Stimulated activated CD4-positive, alpha-beta T cell treated with anti-CD3 and anti-CD28 coated beads, Interleukin-1b, Interleukin-23, amount 100 ng/mL, for 1 hour (primary cell): Measurements from ENCODE around the gene IPPK.

Experiments
- DNase-seq, 2 donors: peaks; one replicate each; pipeline ENCODE4 v3.0.0-alpha.2; 2020; ENCODE audit warnings: low read depth in 2 of 2

The IPPK gene

DNA sequence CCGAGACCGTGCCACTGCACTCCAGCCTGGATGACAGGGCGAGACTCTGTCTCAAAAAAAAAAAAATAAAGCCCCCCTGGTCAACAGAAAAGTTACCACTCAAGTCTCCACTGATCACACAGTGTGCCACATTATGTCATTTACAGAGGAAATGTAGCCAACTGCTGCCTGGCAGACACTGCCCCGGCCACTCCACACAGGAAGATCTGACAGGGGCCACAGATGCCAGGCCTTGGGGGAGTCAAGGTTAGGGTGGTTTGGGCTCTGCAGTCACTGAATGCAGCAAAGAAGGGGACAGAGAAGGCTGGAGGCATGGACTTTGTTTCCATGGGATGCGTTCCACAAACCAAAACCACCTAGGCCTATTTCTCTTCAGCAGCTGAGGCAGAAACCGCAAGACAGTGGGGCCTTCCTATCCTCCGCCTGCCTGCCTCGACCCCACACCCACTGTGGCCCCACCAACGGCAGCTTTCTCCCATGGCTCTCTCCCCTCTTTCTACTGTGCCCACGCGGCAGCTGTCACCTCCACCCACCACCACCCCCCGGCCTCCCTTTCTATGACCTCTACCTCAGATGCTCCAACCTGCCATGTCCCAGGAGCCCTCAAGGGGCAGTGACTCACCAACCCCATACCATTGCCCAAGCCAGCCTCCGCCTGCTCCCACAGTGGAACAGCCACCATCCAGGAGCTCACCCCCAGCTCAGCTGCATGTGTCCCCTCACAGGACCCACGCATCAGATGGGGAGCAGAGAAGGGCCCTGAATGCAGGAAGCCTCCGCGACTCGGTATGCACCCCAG is 12.4 kb downstream of the IPPK start:
- DNase-seq, result no peak

DNA sequence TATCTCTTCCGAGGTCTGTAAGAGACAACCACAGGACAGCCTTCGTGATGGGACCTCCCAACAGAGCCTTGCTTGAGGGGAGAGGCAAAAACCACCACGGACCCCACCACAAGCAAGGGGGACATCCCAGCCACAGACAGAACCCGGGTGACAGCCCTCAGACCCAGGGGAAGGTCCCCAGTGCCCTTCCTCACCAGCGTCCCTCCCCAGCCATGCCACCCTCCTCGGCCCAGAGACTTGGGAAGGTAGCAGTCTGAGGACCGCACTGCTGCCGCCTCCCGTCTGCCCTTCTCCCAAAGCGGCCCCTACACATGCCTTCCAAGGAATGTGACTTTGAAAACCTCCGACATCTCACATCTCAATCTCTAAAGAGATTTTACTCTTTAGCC is 13.4 kb downstream of the IPPK start:
- DNase-seq, result no peak

DNA sequence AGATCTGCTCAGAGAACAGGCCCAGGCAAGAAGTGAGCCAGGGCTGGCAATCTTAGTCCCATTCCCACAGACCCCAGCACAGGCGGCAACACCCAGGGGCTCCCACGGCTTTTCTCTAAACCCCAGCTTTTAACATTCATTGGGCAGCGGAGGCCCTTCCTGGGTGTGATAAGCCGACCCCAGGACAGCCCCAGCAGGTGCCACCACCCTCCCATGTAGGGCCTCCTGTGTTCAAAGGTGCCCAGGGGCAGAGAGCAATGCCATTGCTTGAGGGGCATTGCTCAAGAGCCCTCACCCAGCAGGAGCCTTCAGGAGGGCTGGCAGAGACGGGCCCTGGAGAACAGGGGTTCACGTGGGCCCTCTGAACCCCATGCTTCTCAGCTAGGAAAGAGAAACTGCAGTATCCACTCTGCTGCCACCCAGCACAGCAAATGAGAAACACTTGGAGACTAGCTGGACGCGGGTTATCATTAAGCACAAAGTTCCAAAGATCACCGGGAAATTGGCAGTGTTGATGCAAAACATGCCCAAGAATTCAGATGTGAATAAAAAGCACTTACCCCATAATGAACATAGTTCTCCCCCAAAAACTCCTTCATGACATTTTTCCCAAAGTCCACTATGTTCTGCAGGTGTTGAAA is 13.9 kb downstream of the IPPK start:
- DNase-seq, result no peak

DNA sequence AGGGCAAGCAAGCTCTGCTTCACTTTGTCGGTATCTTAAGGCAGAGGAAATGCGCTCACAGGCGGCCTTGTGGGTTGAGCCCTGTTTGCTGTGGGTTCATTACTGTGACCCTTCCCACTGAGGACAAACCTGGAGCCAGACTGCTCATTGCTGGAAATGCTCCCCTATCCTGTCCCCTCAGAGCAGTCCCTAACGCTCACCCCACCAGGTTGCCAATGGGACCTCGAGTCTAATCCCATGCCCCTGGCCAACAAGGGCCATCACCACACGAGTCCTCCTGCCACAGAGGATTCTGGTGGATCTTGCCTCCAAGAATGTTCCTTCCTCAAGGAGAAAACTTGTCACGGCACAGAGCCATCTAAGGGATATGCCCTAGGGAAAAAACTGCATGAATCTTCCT is 14.6 kb downstream of the IPPK start:
- no peak for DNase-seq

DNA sequence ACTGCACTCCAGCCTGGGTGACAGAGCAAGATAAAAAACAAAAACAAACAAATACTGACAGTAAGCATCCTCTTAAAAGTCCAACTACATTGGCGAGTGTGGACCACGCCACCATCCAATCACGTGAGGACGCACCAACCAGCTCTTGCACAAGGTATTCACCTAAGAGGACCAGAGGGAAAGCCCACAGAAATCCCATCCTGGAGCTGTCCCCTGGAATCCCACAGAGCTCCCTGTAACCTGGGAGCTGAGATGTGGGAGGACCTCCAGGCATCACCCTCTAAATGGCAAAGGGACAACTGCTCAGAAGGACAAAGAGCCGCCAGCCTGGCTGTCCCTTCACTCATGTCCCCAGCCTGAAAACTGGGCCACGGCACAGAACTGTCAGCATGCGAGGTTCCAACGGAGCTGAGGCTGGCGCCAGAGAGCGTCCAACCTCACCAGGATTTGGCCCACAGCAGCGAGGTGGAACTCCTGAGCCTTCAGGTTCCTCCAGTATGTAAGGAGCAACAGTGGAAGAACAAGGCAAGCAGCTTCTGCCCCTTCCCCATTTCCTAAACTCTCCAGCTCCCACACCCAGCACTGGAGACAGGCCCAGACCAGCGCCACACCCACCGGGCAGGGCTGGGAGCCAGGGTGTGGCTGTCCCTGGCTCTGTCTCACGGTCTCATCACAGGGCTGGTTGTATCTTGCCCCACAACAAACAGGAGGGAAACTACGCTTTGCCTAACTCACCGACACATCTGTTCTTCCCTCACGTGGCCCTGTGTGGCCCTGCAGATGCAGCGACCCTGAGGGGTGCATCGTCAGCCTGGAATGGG is 15.2 kb downstream of the IPPK start:
- no peak for DNase-seq

DNA sequence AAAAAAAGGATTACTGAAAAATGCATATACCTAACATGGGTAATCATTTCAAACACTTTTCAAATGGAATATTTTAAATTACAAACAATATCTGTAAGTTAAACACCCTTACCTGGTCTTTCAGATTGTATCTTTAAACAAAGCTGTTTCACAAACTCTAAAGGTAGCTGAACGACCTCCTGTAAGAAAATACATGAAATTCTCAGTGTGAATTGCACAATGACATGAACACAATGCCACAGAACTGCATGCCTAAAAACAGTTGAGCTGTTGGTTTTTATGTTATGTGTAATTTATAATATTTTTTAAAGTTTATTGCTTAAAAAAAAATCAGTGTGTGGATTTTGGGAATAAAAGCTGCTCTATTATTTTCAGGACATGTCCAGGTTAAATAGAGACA is 17.5 kb downstream of the IPPK start:
- DNase-seq, result no peak

DNA sequence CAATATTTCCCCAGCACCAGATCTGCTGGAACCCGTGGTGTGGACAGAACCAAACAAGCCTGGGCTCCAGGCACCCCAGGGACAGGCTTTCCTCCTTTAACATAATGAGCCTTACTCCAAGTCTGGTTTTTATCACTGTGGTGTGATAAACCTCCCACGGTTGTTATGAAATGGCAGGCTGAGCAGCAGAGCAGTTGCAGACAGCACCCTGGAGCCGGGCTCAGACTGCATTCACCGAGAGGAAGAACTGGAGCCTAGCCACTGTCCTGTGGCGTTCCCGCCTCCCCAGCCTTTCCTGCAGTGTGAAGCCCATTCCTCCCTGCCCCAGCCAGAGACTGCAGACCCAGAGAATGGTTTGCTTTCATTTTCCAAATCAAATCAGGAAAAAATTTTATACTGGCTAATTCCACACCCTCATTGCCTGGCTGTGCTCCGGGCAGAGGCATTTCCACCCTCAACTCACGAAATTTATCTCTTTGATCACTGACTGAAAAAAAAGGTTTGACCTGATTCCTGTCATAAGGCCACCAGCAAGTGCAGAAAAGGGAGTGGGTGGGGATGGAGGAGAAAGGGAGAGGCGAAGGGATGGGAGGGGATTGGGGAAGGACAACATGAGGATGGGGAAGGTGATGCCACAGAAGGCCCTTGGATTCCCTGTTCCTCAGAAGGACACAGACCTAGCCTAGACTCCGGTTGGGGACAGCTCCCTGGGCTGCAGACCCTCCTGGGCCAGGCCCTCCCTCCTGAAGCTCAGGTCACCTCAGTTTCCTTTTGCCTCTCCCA is 18.9 kb downstream of the IPPK start:
- DNase-seq, result no peak

DNA sequence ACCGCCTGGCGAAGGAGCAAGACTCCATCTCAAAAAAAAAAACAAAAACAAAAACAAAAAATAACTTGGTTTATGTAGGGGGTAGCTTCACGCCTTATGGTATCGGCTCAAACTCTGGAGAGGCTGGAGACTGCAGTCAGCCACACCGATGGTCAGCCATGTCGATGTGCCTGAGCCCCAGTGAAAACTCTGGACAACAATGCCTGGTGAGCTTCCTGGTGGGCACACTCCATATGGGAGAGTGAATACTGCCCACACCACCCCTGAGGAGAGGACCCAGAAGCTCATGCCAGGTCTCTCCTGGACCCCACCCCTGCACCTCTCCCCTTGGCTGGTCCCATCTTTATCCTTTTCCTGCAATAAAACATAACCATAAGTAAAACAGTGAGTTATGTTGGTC is 19.6 kb downstream of the IPPK start:
- DNase-seq, result no peak

DNA sequence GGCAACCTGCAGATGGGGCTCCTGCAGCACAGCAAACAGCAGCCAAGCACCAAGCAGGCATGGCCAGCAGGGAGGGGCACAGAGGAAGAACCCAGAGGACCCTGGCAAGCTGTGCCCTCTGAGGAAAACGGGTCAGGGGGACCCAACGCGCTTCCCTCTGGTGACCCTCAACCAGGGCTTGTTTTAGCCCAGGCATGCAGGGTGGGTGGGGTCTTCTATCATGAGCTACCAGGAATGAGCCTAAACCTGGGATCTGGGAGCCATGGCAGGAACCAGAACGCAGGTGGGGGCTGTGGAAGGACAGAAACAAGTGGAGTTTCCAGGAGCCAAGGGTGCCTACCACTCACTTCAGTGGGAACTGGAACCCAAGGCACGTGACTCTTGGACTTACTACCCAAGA is 20.9 kb downstream of the IPPK start:
- DNase-seq, result no peak

DNA sequence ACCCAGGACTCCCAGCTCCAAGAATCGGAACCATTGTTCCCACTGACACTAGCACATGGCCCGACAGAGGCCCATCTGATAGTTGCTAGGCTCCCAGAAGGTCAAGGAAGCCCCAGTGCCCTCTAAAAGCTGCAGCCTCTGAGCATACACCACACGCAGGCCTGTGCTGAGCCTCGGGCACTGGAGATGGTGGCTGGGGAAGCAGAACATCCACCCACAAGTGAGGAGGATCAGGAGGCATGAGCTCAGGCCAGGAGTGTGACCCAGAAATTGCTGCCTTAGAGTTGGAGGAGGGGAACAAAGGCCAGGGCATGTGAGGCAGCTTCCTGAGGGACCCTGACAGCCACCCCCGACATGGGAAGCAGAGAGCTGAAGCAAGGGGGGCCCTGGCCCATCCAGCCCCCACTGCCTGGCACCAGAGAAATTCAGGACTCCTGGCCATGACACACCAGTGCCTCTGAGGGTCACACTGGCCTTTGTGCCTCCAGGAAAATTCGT is 21.4 kb downstream of the IPPK start:
- DNase-seq, result no peak

DNA sequence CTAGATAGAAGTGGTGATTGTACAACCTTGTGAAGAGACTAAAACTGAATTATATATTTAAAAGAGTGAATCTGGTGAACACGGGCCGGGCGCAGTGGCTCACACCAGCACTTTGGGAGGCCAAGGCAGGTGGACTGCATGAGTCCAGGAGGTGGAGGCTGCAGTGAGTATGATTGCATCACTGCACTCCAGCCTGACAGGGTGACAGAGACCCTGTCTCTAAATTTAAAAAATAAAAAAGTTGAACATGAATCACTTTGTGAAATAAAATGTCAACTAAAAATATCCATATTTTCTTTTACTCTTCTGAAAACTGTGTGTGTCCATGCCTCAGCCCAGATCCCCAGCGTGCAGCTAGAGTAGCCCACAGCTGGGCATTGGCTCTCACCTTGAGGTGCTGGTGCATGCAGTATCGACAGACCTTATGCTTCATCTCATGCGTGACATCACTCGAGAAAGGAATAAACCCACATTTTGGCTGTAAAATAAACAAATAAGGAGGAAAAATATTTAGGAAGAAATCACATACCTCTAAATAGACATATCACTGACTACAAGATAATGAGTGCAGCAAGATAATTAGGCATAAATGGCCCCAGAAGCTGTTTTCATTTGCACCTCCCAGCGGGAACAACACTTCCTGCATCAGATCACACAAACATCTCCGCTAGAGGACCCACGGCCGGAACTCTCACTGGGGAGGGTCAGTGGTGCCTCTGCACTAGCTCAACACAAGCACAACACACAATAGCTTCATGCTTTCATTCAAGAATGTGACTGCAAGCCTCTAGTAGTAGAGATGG is 22.1 kb downstream of the IPPK start:
- DNase-seq, result no peak

DNA sequence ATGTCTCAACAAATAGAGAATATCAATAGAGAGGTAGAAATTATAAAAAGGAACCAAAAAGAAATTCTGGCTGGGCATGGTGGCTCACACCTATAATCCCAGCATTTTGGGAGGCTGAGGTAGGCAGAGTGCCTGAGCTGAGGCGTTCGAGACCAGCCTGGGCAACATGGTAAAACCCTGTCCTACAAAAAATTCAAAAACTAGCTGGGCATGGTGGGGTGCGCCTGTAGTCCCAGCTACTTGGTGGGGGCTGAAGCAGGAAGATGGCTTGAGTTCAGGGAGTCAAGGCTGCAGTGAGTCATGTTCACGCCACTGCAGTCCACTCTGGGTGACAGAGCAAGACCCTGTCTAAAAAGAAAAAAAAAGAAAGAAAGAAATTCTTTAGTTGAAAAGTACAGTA is 24.9 kb downstream of the IPPK start:
- DNase-seq, result no peak

DNA sequence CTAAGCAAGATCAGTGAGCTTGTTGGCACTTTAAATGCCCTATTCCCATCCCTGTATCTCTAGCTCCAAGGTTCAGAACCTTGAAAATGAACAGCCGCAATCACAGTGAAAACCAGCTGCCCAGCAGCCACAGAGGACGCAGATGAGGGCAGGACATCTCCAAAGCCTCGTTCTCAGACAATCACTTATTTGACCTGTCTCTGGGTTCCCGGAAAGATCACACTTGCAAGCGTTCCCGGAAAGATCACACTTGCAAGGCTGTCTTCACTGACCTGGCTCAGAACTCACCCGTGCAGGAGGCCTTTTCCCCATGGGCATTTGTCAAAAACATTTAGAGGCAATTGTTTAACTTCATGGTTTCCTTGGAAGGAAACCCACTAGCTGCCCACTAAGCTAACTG is 25.7 kb downstream of the IPPK start:
- no peak for DNase-seq

DNA sequence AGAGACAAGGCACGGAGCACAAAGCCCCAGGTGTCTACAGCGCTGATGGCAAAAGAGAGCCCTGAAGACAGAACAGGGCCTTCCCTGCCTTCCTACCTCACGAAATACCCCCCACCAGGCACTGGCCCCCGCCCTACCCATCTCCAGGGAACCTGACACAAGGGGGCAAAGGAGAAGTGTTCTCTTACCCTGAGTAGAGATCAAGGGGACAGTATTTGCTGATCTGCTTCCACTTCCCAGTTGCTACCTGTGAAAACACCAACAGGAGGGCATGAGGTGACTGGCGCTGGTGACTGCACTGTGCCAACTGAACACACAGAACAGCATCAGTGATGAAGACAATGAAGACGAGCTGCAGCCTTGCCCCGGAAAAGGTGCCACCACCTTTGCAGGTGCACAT is 27.4 kb downstream of the IPPK start:
- no peak for DNase-seq

DNA sequence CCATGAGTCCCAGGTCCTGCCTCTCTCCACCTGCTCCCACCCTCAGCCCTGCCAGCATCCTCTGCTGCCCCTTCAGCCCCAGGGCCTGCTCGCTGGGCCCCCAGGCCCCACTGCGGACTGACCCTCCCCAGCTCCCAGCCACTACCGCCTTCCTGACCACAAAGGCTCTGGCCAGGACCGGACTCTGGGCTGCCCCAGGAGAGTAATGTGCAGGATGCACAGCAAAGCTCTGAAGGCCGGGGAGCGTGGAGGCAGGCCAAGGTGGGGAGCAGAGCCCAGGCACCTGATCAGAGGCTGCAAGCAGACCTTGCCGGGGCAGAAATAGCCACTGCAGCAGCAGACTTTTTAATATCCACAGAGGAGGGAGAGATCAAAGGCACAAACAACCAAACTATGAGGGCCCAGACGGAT is 27.9 kb downstream of the IPPK start:
- DNase-seq, result no peak

DNA sequence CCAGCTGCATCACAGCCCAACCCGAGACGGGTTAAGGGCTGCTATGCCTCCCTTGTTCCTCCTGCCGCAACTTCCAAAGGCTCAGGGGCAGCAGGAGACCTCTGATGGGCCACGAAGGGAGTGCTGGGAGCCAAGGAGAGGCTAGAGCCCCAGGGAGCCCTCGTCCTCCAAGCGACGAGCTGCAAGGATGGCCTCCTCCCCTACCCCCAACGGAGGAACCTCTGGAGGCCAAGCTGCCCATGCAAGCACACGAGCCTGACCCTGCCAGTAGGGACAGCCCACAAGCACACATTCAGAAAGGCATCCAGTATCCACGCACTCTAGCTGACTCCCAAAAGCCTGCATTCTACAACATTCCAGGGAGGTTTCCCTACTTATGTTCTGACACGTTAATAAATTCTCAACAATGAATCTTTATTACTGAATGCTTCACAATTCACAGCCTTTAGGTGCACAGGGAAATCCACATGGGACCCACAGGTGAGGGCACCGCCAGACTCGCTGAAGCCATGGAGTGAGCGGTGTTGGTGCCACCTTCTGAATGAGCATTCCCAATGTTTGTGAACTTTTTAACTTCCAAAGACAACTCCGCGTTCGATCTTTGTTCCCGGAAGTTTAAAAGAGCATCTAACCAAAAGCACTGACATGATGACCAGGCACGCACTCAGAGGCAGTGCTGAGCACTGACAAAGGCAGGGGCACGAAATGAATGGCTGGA is 28.7 kb downstream of the IPPK start:
- DNase-seq, result no peak

DNA sequence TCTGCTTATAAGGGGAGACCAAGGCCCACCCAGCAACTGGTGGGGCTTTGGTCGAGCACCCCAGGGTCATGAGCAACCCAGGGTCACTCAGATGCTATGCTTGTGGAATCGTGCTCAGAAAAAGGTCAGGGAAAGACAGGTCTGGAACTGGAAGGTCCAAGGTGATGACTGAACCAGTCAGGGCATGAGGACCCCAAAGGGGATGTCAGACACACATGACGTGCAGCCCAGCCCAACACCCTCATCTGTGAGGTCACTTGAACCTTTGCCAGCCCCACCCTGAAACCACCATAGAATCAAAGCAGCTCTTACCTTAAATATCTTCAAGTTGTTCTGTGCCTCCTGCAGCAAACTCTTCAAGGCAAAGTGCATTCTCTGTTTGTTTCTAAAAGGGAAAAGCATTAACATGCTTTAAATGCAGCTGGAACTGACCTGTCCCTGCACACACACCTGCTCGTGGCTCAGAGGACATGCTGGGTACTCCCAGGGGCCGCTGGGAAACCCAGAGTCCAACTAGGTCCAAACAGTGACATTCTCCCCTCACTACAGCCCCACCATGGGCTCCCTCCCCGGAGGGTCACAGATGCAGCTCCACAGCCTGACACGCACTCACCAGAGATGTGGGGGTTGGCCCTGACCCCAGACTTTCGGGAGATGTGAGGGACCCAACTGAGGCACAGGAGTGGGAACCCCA is 29.4 kb downstream of the IPPK start:
- DNase-seq, result no peak

DNA sequence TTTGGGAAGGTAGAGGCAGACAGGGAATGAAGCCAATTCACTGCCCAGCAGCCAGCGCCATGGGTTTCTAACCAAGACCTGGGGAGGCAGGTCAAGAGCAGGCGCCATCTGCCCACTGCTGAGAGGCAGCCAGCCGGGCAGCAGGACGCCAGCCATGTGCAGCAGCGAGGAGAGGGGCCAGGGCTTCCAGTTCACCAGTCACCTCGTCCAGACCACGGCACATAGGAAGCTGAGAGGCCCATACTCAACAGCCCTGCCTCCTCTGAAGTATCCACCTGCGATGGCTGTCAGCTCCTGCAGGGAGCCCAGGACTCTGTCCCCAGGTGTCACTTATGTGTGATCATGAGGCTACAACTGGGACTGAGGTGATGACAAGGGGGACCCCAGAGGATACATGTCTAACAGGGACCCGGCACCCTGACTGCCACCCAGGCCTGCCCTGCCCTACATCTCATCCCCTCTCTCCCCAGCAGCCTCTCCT is 30.1 kb downstream of the IPPK start:
- no peak for DNase-seq

DNA sequence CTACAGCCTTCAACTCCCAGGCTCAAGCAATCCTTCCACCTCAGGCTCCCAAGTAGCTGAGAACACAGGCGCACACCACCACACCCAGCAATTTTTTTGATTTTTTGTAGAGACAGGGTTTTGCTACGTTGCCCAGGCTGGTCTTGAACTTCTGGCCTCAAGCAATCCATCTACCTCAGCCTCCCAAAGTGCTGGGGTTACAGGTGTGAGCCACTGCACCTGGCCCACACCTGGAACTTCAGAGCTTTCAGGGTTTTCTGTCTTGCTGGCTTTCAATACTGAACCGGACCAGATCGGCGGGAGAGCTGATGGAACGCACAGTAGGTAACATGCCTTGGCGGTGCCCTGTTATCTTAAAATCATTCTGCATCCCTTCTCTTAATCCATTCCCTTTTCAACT is 30.8 kb downstream of the IPPK start:
- no peak for DNase-seq
